ENCODE data around the gene RUFY1.
A peak's percentile ranks its signal among the peaks of the same experiment; 100 is the strongest.
"Not testable (repeated sequence)": the region's sequence is repeated elsewhere in the genome, so short reads cannot be mapped to it uniquely, and the experiment has no call there.

RUFY1 gene

DNA sequence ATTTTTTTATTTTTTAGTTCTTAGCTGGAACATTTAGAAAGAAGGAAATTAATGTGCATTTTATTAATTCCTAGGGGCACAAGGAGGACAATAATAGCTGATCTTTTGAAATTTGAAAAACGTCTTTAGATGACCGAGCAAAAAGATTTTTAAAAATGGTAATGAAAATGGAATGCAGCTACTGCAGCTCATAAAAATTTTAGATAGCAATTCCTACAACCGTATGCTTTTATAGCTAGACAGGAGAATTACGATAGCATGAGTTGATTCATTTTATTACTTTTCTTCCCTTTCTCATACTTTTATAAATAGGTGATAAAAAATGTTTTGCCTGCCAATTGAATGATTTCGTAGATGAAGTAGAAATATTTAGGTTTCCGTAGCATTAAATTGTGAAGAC is 13.7 kb upstream of the RUFY1 start:
- no peak for DNase-seq (ENCODE audit: low read depth in 1 of 2, low spot score in 1 of 2)

DNA sequence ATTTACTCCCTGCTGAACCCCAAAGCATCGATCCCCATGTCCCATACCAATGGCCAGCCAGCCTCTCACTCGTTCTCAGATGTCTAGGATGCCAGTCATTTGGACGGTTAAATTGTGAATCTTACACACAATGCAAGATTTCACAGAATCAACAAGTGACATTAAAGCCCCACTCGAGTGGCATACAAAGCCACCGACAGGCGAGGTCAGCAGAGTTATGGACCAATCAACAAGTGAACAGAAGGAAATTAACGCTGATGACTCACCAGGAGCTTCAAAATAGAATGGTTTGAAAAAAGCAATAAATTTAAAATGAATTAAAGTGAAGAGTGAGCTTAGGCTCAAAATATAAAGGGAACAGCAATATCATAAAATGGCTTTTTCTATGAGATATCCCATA is 8.2 kb upstream of the RUFY1 start:
- DNase-seq (ENCODE audit: low read depth in 1 of 2, low spot score in 1 of 2) = no peak

DNA sequence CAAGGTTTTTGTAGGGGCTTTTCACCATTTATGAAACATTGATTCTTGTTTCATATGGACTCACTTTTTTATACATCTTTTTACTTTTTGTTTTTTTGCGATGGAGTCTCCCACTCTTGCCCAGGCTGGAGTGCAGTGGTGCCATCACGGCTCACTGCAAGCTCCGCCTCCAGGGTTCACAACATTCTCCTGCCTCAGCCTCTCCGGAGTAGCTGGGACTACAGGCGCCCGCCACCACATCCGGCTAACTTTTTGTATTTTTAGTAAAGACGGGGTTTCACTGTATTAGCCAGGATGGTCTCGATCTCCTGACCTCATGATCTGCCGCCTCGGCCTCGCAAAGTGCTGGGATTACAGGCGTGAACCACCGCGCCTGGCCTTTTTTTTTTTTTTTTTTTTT is 7.1 kb upstream of the RUFY1 start:
- not testable (repeated sequence) for DNase-seq (ENCODE audit: low read depth in 1 of 2, low spot score in 1 of 2)

GRCh38 chr5:179553006-179553405 is 2.7 kb downstream of the RUFY1 start:
- DNase-seq (ENCODE audit: low read depth in 1 of 2, low spot score in 1 of 2) = no peak

DNA sequence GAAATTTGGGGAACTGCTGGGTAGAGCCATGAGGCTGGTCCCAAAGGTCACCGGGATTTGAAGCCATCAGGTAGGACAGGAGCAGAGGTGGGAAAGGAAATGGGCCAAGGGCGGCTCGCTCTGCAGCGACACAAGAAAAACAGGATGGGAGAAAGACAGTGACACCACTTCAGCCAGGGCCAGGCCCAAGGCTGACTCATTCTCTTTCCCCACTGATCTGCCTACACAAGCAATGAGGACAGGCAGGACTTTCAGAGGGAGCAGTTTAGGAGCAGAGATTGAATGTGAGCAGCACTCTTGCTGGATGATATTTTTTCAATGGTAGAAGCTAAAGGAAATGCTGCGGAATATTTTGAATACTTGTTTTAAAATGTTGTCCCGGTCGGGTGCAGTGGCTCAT is 3.5 kb downstream of the RUFY1 start:
- no peak for DNase-seq (ENCODE audit: low read depth in 1 of 2, low spot score in 1 of 2)

GRCh38 chr5:179554981-179555380 is 4.6 kb downstream of the RUFY1 start:
- DNase-seq (ENCODE audit: low read depth in 1 of 2, low spot score in 1 of 2) = no peak

- DNase-seq (ENCODE audit: low read depth in 1 of 2, low spot score in 1 of 2) = not testable (repeated sequence)
Measured at GRCh38 chr5:179558261-179558799, 8.0 kb downstream of the RUFY1 start.

GRCh38 chr5:179558932-179559283 is 8.6 kb downstream of the RUFY1 start:
- DNase-seq (ENCODE audit: low read depth in 1 of 2, low spot score in 1 of 2) = no peak

DNA sequence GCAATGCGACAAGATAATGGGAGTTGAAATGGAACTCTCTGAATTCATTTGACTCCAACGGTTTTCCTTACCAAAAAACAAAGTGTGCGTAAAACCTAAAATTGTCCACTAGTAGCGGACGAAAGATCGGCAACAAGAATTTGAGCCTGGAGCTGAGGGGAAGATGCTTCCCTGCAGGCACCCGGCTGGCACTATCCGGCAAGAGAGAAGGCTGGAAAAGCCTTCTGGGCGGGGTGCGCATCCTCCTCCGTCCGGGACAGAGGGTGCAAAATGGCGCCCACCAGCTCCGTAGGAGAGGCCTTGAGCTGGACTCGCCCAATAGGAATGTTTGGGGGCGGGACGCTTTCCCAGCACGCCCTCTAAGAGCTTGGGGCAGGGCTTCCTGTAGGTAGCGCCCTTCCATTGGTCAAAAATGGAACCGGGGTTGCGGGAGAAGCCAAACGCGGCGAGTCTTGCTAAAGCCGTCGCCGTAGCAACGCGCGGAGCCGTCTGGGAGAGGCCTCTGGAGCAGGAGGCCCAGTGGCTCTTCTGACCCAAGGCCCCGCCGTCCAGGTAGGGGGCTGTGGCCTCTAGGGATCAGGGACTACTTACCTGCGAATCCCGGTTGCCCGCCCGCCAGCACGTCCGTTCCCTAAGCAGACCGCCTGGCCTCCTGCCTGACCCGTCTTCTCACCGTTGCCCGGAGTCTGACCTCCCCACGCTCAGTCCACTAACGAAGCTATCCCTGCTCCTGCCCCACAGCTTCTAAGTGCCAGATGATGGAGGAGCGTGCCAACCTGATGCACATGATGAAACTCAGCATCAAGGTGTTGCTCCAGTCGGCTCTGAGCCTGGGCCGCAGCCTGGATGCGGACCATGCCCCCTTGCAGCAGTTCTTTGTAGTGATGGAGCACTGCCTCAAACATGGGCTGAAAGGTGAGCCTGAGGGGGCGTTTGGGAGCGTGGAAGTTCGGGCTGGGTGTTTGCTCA is 9.2 kb downstream of the RUFY1 start:
- peak; percentile 64 to 67 for DNase-seq (ENCODE audit: low read depth in 1 of 2, low spot score in 1 of 2)

DNA sequence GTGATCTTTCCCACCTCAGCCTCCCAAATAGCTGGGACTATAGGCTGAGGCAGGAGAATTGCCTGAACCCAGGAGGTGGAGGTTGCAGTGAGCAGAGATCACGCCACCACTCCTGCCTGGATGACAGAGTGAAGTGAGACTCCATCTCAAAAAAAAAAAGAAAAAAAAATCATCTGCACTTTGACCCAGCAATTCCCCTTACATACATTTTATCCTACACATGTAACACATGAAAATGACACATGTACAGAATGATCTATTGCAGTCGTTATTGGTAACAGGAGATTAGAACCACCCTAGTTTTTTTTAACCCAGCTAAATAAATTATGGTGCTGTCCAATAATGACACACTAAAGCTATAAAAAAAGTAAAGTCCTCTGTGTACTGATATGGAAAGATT is 14.2 kb downstream of the RUFY1 start:
- no peak for DNase-seq (ENCODE audit: low read depth in 1 of 2, low spot score in 1 of 2)

DNA sequence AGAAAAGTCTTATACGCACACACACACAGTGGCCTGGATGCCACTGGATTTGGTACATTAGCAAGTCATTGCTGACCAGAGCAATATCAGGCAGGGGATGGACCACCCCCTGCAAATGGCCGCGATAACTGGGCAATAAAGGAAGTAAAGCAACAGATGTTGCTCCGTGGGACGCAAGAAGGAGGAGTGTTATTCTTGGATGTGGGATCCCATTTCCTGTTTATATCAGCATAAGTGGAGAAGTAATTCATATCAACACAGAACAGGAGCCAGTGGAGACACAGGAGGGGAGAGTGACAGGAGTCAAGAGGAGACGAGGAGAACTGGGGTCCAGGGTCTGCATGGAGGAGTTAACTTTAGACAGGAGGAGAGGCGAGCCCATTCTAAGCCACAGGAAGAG is 18.4 kb downstream of the RUFY1 start:
- no peak for DNase-seq (ENCODE audit: low read depth in 1 of 2, low spot score in 1 of 2)

DNA sequence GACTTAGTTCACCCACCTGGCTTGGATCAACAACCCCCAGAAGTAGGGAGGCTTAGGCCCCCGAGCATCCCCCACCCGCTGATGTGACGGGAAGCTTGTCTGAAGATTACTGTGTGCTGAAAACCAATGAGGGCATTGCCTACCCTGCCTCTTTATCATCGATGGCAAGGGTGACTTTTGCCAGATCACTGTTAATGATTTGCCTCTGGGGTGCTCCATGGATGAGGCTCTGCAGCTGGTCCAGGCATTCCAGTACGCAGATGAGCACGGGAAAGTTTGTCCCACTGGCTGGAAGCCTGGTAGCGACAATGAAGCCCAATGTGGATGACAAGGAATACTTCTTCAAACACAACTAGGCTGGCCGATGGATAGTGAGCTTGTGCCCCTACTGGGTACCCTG is 22.0 kb downstream of the RUFY1 start:
- DNase-seq (ENCODE audit: low read depth in 1 of 2, low spot score in 1 of 2) = no peak

DNA sequence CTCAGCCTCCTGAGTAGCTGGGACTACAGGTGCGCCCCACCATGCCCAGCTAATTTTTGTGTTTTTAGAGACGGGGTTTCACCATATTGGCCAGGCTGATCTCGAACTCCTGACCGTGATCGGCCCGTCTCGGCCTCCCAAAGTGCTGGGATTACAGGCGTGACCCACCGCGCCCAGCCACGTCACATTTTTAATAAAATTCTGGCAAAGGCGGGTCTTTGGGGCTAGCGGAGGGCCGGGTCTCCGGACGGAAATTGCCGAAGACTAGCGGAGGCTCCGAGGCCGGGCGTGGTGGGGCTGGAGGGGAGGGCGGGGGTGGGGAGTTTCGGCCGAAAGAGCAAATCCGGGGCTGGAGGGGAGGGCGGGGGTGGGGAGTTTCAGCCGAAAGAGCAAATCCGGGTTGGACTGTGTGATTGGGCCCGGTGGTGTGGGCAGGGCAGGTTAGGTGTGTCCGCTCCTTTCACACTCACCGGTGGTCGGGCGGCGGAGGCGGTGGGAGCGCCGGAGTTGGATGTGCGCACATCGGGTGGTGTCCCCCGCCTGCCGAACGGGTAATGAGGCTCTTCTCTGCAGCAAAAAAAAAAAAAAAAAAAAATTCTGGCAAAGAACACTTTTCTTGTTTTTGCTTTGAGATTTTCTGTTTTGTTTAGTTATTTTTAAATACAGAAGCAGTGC is 27.1 kb downstream of the RUFY1 start:
- DNase-seq (ENCODE audit: low read depth in 1 of 2, low spot score in 1 of 2) = no peak

- DNase-seq (ENCODE audit: low read depth in 1 of 2, low spot score in 1 of 2) = no peak
Measured at GRCh38 chr5:179585941-179586401, 35.6 kb downstream of the RUFY1 start.

DNA sequence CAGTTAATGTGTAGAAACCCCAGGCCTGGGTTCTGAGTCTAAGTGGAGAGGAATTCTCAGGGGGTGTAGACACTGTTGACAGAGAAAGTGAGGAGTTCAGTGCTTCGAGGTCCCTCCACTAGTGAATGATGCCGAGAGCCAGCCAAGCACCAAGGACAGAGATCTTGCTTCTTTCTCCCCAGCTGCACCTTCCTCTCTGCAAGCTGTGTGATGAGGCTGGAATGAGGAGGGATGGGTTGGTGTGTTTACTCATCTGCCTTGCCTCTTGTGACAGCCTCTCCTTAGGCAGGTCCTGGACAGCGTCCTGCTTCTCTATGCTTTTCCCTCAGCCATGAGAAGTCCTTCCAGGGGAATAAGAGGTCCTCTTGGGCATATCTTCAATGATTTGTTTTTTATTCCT is 37.8 kb downstream of the RUFY1 start:
- no peak for DNase-seq (ENCODE audit: low read depth in 1 of 2, low spot score in 1 of 2)

DNA sequence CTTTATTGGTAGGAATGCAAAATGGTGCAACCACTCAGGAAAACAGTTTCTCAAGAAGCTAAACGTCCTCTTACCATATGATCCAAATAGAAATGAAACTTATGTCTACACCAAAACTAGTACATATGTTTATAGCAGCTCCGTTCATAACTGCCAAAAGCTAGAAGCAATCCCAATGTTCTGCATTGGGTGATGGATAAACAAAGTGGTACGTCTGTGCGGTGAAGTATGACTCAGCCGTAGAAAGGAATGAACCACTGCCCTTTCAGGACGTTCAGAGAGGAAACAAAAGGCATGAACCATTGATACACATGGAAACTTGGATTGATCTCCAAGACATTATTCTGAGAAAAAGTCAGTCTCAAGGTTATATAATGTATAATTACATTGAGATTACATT is 45.6 kb downstream of the RUFY1 start:
- DNase-seq (ENCODE audit: low read depth in 1 of 2, low spot score in 1 of 2) = no peak

DNA sequence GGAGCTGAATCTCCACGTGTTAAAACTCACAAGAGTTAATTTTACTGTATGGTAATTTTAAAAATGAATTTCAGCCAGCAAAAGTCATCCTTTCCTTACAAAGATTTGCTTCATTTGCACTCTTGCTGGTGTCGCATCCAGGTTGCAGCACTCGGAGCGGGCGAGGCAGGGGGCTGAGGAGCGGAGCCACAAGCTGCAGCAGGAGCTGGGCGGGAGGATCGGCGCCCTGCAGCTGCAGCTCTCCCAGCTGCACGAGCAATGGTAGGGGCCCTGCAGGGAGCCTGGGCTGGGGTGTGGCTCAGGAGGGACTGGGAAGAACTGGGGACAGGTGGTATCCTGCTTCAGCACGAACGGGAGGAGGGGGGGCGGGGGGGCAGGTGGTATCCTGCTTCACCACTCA is 46.1 kb downstream of the RUFY1 start:
- no peak for DNase-seq (ENCODE audit: low read depth in 1 of 2, low spot score in 1 of 2)

DNA sequence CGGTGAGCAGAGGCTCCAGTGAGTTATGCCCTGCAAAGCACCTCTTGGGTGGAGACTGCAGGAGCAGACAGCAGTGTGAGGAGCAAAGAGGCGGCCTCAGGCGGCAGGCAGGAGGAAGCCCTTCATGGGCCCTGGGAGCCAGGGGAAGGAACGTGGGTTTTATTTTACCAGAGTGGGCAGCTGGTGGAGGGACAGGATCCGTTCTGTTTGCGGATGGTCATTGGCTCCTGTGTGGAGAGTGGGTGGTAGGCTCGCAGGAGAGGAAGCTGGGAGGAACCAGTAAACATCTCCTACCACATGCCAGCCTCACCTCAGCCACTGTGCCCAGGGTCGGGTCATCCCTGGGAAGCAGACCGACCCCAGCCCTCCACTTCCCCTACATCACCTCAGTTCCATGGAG is 48.7 kb downstream of the RUFY1 start:
- DNase-seq (ENCODE audit: low read depth in 1 of 2, low spot score in 1 of 2) = no peak

GRCh38 chr5:179599566-179599965 is 49.2 kb downstream of the RUFY1 start:
- no peak for DNase-seq (ENCODE audit: low read depth in 1 of 2, low spot score in 1 of 2)

- no peak for DNase-seq (ENCODE audit: low read depth in 1 of 2, low spot score in 1 of 2)
Measured at GRCh38 chr5:179599973-179600372, 49.6 kb downstream of the RUFY1 start.

DNA sequence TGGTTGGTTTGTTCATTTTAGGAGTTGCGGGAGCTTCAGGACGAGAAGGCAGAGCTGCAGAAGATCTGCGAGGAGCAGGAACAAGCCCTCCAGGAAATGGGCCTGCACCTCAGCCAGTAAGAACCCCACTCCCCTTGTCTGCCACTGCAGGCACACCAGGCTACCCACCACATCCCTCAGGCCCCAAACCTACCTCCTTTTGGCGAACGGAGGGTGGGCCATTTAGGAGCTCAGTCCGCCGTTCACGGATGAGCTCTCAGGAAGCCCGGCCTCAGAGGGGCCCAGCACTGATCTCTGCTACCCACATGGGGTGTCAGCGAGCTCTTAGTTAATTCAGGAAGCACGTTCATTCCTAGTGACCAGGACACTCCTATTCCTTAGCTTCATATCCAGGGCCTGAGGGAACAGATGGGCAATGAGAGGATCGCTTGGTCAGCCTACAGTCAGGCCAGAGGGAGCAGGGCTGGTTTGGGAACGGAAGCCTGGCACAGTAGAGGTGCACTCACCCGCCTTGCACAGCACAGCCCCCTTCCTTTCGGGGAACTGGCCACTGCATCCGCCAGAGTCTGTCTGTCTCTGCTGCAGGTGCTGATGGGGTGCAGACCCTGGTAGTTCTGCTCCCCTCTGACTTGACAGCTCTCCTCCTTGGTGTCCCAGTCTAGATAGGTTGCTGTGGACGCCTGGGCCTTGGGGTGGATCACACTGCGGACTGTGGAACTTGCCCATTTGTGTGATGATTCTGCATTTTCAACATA is 51.7 kb downstream of the RUFY1 start:
- DNase-seq (ENCODE audit: low read depth in 1 of 2, low spot score in 1 of 2) = no peak

Measured in activated T-helper 1 cell treated with anti-CD3 and anti-CD28 coated beads, Interleukin-2, amount 50 U/mL, for 16 hours (primary cell).